ENCODE measurements around the gene IFT122.

The IFT122 gene

GRCh38 chr3:129441215-129441614, 1.2 kb downstream of the IFT122 start:
- DNase-seq (ENCODE audit: low read depth in 2 of 2) = no peak

- DNase-seq (ENCODE audit: low read depth in 2 of 2) = no peak
Observed at GRCh38 chr3:129441782-129442181, 1.8 kb downstream of the IFT122 start.

- DNase-seq (ENCODE audit: low read depth in 2 of 2) = no peak
Observed at GRCh38 chr3:129442486-129442885, 2.5 kb downstream of the IFT122 start.

- no peak for DNase-seq (ENCODE audit: low read depth in 2 of 2)
Observed at GRCh38 chr3:129442947-129443346, 2.9 kb downstream of the IFT122 start.

- DNase-seq (ENCODE audit: low read depth in 2 of 2) = no peak
Observed at GRCh38 chr3:129445471-129445870, 5.4 kb downstream of the IFT122 start.

GRCh38 chr3:129446926-129447325, 6.9 kb downstream of the IFT122 start:
- DNase-seq (ENCODE audit: low read depth in 2 of 2) = no peak

- no peak for DNase-seq (ENCODE audit: low read depth in 2 of 2)
Observed at GRCh38 chr3:129448186-129448895, 8.3 kb downstream of the IFT122 start.

- no peak for DNase-seq (ENCODE audit: low read depth in 2 of 2)
Observed at GRCh38 chr3:129449279-129450115, 9.5 kb downstream of the IFT122 start.

- DNase-seq (ENCODE audit: low read depth in 2 of 2) = no peak
Observed at GRCh38 chr3:129453732-129454131, 13.7 kb downstream of the IFT122 start.

GRCh38 chr3:129460155-129460554, 20.1 kb downstream of the IFT122 start:
- no peak for DNase-seq (ENCODE audit: low read depth in 2 of 2)

GRCh38 chr3:129460572-129460971, 20.5 kb downstream of the IFT122 start:
- DNase-seq (ENCODE audit: low read depth in 2 of 2) = no peak

- DNase-seq (ENCODE audit: low read depth in 2 of 2) = no peak
Observed at GRCh38 chr3:129461022-129461421, 21.0 kb downstream of the IFT122 start.

GRCh38 chr3:129461461-129462146, 21.6 kb downstream of the IFT122 start:
- no peak for DNase-seq (ENCODE audit: low read depth in 2 of 2)

- DNase-seq (ENCODE audit: low read depth in 2 of 2) = no peak
Observed at GRCh38 chr3:129462361-129462968, 22.4 kb downstream of the IFT122 start.

- DNase-seq (ENCODE audit: low read depth in 2 of 2) = no peak
Observed at GRCh38 chr3:129463094-129463493, 23.1 kb downstream of the IFT122 start.

GRCh38 chr3:129463716-129464115, 23.7 kb downstream of the IFT122 start:
- DNase-seq (ENCODE audit: low read depth in 2 of 2) = no peak

GRCh38 chr3:129467932-129468331, 27.9 kb downstream of the IFT122 start:
- no peak for DNase-seq (ENCODE audit: low read depth in 2 of 2)

- DNase-seq (ENCODE audit: low read depth in 2 of 2) = no peak
Observed at GRCh38 chr3:129469026-129469425, 29.0 kb downstream of the IFT122 start.

GRCh38 chr3:129470861-129471260, 30.8 kb downstream of the IFT122 start:
- DNase-seq (ENCODE audit: low read depth in 2 of 2) = no peak

- DNase-seq (ENCODE audit: low read depth in 2 of 2) = no peak
Observed at GRCh38 chr3:129473067-129473768, 33.2 kb downstream of the IFT122 start.

- DNase-seq (ENCODE audit: low read depth in 2 of 2) = no peak
Observed at GRCh38 chr3:129473769-129474152, 33.7 kb downstream of the IFT122 start.
